Endometrium (tissue), 2 donors: ENCODE measurements around the gene GC.
"Not testable (repeated sequence)": the region's sequence is repeated elsewhere in the genome, so short reads cannot be mapped to it uniquely, and the experiment has no call there.

Experiments
- FAIRE-seq: peaks from 2 replicates; lab custom pipeline; 2012; peaks lifted over from hg19 to GRCh38; lab: Jason Lieb, UNC
- donor health status: control.
- donor health status: control.

GC gene, protein sequence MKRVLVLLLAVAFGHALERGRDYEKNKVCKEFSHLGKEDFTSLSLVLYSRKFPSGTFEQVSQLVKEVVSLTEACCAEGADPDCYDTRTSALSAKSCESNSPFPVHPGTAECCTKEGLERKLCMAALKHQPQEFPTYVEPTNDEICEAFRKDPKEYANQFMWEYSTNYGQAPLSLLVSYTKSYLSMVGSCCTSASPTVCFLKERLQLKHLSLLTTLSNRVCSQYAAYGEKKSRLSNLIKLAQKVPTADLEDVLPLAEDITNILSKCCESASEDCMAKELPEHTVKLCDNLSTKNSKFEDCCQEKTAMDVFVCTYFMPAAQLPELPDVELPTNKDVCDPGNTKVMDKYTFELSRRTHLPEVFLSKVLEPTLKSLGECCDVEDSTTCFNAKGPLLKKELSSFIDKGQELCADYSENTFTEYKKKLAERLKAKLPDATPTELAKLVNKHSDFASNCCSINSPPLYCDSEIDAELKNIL

DNA sequence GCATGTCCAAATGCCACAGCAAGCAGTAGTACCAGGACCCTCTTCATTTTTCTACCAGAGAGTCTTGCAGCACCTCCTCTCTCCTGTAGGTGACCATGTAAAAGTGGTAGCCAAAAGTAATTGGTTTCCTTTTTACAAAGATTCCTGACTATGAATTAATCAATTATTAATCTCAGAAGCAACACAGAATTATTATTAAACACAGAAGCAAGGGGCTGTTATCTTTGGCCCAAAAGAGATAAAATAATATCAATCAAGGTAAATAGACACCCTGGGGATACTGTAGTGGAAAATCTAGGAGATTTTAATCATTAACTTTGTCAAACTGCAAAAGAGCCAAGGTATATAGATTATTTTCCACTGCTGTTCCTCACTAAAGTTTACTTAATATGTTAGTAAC, at the start of gene GC:
TSS of gene GC (minus strand) at position 108 of the 400 bp plus-strand sequence. CDS start at position 47, 61 bp downstream.
- no peak for FAIRE-seq

DNA sequence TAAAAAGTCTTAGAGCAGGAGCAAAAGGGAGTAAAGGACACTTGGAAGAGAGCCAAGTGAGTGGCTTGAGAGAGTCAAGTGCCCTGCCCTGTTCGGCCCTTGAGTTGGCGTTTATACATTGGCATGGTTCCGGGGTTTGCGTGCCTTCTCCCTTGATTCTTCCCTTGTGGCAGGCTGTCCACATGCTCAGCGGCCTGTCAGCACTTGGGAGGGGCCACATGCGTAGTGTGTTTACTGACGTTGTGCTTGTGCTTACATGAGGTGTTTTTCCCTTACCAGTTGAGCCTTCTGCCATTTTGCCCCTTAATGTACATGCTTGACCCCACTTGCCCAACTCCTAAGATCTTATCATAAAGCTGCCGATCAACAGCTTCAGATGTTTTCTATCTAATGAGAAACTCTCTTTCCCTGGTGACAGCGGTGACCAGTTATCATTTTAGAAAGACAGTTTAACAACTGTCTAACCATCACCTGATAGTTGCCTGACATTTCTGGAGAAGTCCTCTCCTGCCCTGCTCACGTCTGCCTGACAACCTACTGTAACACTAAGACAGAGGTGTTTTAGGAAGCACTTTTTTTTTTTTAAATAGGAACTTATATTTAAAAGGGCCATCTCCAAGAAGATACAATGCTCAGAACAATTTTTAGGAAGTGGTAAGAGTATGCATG, 49.5 kb upstream of the GC start:
- FAIRE-seq: no peak

DNA sequence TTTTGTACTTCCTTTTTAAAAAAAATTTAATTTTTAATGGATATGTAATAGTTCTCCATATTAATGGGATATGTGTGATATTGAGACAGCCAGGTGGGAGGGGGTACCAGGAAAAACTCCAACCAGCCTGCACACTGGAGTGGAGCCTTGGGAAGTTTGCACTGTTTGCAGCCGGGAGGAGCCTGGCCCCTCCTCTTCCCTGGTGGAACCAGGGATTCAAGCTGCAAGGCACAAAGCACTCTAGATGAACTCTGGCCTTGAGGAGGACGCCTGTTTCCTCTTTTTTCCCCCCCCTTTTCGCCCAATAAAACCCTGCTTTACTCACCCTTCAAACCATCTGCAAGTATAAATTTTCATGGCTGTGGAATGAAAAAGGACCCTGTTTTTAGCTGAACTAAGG, 48.2 kb upstream of the GC start:
- no peak for FAIRE-seq

DNA sequence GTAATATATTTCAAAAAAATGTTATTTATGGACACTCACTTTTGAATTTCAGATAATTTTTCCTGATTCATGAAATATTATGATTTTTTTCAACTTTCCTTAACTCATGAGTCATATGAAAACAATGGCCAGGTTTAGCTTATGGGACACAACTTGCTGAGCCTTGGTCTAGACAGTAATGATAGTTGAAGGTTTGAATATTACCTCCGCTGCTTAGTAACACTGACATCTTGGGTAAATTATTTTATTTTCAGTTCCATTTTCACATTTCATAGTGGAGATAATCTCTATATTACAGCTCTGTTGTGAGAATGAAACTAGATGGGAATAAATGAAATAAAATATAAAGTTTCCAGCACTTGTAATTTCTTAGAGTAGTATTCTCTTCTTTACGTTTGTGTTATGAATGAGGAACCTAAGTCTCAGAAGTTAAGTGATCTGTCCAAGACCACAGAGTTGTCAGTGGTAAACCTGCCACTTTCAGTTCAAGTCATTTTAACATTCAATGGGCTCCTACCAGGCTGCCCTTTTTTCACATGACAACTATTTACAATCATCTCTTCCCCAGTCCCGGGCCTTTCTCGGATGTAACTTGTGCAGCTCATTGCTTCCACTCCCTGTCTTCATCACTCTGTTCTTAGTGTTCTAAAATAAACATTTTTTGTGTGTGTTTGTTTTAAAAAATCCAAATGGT, 46.8 kb upstream of the GC start:
- no peak for FAIRE-seq

DNA sequence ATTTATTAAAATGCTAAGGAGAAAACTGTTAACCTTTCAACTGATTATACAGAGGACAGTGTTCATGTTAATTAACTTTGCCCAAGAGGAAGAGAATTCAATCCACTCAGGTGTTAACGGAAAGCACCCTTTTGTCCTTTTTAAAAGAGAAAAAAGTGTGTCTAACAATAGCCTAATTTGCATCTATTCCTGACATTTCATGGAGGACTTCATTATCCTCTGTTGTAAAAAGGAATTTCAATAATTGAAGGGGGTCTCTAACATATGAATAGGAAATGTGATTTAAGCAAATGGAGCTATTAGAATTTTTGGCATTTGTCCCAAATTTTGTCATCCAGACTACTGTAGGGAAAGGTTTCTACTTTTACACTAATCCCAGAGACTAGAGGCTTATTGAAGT, 44.6 kb upstream of the GC start:
- no peak for FAIRE-seq

DNA sequence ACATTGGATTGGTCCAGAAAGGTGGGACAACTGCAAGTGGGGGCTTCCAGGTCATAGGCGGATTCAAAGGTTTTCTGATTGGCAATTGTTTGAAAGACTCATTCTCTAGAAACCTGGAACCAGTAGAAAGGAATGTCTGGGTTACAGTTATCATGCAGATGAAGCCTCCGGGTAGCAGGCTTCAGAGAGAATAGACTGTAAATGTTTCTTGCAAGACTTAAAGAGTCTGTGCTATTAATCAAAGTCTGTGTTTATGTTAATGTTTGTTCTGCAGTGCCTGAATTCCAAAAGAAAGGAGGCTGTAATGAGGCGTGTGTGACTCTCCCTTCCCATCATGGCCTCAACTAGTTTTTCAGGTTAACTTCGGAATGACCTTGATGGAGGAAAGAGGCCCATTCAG, 43.9 kb upstream of the GC start:
- no peak for FAIRE-seq

DNA sequence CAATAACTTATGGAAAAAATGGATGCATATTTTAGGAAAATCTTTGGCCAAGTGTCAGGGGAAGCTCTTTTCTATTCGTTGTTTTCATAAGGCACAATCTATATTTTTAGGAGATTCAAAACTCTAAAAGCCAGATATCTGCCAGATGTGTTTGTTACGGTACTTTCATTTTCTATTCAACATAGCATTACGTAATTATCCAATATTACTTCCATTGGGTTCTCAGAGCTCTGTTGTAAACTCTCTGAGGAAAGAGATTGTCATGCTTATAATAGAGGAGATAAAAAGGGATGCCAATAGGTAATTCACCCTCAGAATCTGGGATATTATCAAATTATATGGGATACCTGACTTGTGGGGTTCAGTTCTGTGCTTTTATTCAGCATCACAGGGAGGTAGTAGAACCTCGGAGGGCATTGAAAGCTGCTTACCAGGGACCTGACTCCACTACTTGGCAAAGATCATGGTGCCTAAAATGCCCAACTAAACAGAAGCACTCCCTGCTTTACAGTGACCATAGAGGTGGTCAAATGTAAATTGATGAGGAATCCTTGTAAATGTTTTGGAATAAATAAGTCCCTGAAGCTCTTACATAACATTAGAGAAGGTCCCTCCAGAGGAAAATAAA, 32.9 kb upstream of the GC start:
- no peak for FAIRE-seq

DNA sequence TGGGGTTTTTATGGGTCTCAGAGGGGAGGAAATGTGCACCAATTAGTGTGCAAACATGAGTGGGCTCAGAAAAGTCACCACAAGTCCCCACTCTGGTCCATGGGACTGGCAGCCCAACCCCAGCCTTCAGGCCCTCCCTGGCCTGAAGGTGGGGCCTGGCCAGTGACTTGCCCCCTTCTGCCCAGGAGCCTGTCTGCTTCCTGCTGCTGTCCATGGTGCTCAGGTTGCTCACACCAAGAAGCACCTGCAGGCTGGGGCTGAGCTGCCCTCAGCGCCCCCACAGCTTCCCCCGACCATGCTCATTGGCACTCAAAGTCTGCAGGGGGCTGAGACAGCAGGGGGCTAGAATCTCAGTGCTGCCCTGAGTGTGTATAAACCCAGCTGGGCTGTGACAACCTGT, 30.6 kb upstream of the GC start:
- no peak for FAIRE-seq

DNA sequence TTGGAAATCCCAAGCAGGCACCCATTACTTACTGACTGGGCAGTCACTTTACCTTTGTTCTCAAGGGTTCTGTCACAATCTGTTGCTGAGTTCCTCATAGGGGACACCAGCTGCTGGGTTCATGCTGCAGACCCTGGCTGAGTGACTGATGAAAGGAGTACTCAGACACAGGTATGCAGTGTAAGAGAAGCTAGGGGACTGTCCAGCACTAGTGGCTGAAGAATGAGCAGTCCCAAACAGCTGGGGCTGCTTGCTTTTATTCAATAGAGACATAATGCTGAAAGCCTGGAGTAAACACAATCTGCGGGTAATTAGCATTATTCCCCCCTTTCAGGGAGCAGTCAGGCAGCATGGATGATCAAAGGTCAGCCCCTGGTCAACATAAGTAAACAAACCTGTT, 25.9 kb upstream of the GC start:
- not testable (repeated sequence) for FAIRE-seq

DNA sequence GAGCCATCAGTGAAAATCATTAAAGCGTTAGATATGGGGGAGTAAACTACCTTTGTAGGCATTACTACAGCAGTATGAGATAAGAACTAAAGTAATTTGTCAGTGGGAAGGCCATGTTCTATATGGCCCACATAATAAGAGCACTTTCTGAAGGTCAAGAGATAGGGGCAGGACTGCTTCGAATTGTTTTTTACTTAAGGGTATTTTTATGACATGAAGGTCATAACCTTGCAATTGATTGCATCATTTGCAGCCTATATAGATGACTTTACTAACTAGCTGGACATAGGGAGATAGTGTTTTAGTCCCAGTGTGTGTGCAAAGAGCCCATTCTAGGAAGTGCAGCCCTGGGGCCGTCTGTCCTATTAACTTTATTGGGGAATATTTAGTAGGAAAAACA, 23.6 kb upstream of the GC start:
- no peak for FAIRE-seq

DNA sequence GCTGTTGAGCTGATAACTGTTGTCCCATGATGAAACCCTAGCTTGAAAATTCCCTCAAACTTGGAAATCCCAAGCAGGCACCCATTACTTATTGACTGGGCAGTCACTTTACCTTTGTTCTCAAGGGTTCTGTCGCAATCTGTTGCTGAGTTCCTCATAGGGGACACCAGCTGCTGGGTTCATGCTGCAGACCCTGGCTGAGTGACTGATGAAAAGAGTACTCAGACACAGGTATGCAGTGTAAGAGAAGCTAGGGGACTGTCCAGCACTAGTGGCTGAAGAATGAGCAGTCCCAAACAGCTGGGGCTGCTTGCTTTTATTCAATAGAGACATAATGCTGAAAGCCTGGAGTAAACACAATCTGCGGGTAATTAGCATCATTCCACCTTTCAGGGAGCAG, 21.4 kb upstream of the GC start:
- FAIRE-seq: not testable (repeated sequence)

DNA sequence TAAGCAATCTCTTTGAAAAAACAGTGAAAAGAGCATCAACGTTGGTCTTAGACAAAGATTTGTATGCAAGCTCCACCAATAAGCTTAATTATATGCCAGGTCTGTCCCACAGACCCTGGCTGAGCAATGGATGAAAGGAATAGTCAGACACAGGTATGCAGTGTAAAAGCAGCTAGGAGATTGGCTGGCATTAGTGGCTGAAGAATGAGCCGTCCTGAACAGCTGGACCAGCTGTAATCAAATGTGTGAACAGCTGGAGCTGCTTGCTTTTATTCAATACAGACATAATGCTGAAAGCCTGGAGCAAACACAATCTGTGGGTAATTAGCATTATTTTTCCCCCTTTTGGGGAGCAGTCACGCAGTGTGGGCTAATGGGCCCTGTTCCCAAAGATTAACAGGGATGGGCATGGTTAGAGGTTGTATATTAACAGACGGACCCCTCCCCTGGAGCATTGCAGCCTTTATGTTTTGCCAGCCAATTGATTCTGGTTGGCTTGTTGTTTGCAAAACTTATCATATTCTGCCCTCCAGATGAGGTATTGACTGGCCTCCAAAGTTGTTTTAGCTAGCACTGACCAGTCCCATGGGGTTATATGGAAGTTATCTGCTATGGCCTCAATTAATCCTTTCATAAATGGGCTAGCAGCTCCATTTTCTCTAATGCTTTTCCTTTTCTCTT, 20.3 kb upstream of the GC start:
- FAIRE-seq: not testable (repeated sequence)

DNA sequence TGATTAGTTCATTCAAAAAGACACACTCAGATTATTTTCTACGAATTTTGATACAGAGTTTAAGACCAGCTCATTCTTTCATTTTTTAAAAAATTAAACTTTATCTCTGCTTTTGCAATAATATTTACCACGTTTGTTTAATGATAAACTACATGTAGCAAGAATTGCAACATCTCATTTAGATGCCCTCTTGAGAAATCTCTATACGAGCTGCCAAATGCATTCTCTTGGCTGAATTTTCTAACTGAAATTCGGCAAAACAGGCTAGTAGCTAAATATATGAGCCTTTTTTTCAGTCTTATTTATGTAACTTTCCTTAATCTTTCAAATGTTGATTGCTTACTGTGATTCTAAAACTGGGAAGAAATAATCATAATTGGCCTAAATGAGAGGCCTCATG, 2.1 kb upstream of the GC start:
- FAIRE-seq: no peak

DNA sequence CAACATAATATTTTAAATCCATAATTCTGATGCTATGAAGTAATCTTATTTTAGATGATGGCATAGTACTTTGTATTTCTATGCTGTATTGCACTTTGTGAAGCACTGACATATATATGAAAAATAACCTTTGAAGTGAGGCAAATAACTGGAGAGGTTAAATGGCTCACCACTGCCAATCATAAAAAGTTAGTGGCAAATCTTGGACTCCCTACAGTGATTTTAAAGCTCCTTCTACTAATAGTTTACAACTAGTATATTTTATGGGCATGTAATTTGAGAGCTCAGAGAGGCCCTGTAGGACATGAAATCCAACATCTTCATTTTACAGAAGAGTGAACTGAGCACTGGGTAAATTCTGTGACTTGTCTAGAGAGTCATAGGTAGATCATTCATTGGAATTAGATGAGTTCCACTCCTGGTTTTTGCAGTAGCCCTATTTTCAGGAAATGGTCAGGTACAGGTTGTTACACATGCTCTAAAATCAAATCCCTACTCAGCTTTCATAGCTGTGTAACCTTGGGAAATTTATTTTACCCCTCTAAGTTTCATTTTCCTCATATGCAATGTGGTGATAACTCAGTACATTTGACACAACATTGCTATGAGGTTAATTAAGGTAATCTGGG, 804 bp upstream of the GC start:
- no peak for FAIRE-seq

DNA sequence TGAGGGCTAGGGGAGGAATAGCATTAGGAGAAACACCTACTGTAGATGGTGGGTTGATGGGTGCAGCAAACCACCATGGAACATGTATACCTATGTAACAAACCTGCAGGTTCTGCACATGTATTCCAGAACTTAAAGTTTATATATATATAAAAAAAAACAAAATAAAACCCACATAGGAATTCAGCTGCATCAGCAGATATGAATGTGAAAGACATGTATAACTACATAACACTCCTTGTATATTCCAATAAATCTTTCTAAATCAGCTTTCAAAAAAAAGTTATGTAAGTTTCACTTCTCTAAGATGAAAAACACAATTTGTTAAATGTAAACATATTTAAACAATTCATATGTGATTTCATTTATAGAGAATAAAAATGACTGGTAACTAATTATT, 6.0 kb downstream of the GC start:
- no peak for FAIRE-seq

DNA sequence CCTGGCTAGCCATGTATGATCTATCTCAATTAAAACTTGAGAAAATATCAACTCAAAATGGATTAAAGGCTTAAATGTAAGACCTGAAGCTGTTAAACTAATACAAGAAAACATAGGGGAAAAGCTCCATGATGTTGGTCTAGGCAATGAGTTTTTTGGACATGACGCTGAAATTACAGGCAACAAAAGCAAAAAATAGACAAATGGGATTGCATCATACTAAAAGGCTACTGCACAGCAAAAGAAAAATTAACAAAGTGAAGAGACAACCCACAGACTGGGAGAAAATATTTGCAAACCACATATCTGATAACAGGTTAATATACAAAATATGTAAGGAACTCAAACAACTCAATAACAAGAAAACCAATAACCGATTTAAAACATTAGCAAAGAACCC, 8.4 kb downstream of the GC start:
- FAIRE-seq: no peak

DNA sequence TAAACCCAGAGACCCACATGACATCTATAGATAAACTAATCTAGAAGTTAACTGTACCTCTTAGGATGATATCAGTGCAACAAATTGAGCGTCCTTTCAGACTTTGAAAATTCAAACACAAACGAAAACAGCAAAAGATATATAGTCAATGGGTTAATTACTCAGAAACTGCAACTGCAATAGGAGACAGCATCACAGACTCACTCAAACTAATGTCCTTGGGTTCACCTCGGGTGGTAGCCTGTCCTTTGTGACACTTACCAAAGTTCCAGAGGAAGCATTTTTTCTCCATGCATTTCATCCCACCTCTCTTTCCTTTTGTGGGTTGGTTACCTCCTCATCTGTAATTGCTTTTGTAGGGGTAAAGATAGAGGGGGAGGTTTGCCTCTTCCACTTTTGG, 9.7 kb downstream of the GC start:
- FAIRE-seq: no peak

DNA sequence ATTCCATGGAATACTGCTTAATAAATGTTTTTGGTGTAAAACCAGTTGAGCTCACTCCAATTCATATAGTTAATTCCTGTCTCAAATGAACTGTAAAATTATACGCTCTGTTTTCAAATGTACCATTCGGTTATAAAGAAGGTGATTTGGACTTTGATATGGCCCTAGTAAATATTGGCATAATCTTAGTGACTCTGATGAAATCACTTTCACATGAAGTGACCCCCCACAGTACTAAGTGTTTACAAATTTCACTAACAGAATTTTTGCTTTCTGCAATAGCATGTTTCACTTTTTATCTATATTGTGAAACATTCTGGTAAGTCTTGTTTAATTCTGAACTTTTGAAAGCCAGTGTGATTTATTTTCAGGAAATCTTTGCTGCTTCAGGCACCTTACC, 10.9 kb downstream of the GC start:
- no peak for FAIRE-seq

DNA sequence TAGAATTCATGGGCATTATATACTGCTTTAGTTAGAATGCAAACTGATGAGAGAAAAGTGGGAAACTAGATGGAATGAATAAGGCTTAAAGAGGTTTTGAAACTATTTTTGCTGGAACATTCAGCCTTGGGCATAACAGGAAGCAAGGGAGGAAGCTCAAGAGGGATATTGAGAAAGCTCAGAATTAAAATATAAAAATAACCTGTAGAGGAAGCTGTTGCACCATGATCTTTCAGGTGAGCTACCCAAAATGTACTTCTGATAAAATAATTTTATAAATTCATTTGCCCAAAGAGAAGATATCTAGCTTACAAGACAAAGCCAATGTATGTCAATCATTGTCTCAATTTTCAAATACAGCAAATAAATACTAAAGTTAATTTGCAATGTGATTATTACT, 11.3 kb downstream of the GC start:
- FAIRE-seq: no peak

DNA sequence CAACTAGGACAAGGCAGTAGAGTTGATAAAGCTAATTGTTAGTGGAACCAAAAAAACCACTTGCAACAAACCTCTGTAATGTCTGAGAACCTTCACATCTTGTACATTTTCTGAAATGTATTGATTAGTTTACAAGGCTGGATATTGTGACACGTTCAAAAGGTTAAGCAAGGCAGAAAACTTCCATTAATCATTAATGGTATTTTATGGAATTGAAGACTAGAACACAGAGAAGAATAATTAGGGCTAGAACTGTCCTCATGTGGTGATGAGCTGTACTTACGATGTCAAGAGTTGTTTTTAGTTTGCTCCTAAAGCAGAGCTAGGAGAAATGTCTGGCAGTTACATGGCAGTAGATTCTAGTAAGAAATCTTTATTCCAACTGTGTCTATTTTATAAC, 12.3 kb downstream of the GC start:
- no peak for FAIRE-seq

DNA sequence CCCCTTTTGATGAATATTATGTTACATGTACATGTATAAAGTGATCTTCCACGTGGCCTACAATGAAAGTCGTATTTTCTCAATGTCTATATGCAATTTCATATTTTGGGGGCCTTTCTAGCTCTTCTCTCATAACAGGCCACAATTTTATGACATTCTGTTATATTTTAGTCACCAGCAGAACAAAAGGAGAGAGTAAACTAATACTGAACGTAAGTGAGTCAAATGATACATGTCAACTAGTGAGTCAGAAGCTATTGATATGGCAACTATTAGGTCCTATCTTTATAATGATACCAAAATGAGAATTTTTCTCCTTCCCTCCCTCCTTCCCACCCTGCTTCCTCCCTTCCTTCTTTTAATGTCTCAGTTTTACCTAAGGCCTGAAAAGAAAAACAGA, 14.4 kb downstream of the GC start:
- no peak for FAIRE-seq

DNA sequence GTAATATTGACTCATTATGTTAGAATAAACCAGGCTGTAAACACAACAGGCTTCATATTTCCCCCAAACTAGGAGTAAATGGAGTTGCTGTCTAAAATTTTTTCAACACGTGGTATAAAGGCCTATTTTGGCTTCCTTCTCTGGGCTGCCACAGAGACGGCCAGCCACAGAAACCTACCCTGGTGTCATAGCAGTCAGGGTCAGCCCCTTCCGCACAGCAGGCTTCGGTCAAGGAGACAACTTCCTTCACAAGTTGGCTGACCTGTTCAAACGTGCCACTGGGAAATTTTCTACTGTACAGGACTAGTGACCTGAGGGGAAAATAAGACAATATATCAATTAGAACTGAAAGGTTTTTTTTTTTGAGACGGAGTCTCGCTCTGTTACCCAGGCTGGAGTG, 15.8 kb downstream of the GC start:
- FAIRE-seq: no peak
